ENCODE measurements around the gene BMP6. TPM values are rescaled to one million over a fixed set of nuclear protein-coding genes. Genes with fewer than 3 reads are reported as not detected.

The BMP6 gene
- total and polyA plus RNA-seq, 2 of the 8 experiments (the other 6 are each of a cell fraction or from before 2014, with no cell fraction given): 2.0 to 2.1 TPM

DNA sequence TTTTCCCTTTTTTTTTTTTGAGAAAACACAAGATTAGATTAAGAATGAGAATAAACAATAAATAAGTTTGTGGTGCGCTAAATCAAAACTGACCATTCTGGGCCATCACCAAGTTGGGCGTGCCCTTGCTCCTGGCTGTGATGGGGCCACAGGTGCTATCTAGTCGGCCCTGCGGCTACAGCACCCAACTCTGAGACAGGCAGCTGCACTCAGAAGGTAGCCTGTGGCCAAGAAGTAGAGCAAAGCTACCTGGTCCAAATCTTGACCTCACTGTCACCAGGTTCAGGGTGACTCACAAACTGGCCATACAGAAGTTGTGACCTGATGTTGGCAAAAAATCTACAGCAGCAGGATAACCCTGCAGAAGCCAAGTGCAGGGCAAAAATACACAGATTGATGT is 181.3 kb downstream of the BMP6 start:
- H3K4me2 ChIP-seq (ENCODE audit: insufficient read depth in 1 of 2, low read depth in 2 of 2, low read length in 2 of 2): no peak overlapping the region
- peaks cover 0 to 8% (median 2%) of the 10 kb centered on the region in 4 experiments; a peak in 4 of 7 replicates for H3K27me3 ChIP-seq (replicated peaks in 1 of 4; ENCODE audit: control insufficient read depth in 3 of 4, extremely low read depth in 1 of 4, insufficient read depth in 3 of 4, low read length in 3 of 4)
- peaks cover 14 to 48% of the 10 kb centered on the region in 2 experiments for H3K79me2 ChIP-seq (ENCODE audit: control insufficient read depth in 1 of 2, insufficient read depth in 2 of 2, low read length in 2 of 2)
- H2BK15ac ChIP-seq (ENCODE audit: low read length): no peak overlapping the region
- peaks cover 13% of the 10 kb centered on the region for H3K79me1 ChIP-seq (ENCODE audit: low read depth, low read length)
- no peak overlapping the region for H3K4ac ChIP-seq (replicated peaks; ENCODE audit: insufficient read length, low read depth, low read length)
- H2BK120ac ChIP-seq (replicated peaks; ENCODE audit: low read depth, low read length): no peak overlapping the region
- CTCF ChIA-PET (ENCODE audit: partially characterized antibody): interaction anchor here (0.7 kb wide), 1 partner anchor 12 kb away, joined by 3 read pairs; no protein-coding TSS in a partner anchor
- H3K36me3 ChIP-seq (ENCODE audit: control insufficient read depth in 2 of 4, insufficient read depth in 4 of 4, low read length in 3 of 4): peaks cover 7 to 28% (median 24%) of the 10 kb centered on the region in 4 experiments
- H4K91ac ChIP-seq (replicated peaks; ENCODE audit: insufficient read length, low read length): no peak overlapping the region
- POLR2A ChIA-PET (ENCODE audit: partially characterized antibody): no interaction called here
- FAIRE-seq (no peak), DNase-seq (ENCODE audit: low read depth in 1 of 2, low spot score in 2 of 2) (no peak)
- H2BK5ac ChIP-seq (ENCODE audit: low read depth, low read length): no peak overlapping the region
- H3K4me1 ChIP-seq (replicated peaks in 1 of 4; ENCODE audit: control insufficient read depth in 3 of 4, insufficient read depth in 4 of 4, low read length in 3 of 4): peaks cover 2 to 7% (median 3%) of the 10 kb centered on the region in 4 experiments; a peak in 5 of 7 replicates
- H4K20me1 ChIP-seq (replicated peaks in 1 of 2; ENCODE audit: control insufficient read depth in 1 of 2, insufficient read depth in 2 of 2, low read length in 2 of 2): peaks cover 6 to 15% of the 10 kb centered on the region in 2 experiments
- H3K56ac ChIP-seq (replicated peaks; ENCODE audit: insufficient read length, low read depth, low read length): no peak overlapping the region
- H3K27ac ChIP-seq (ENCODE audit: low read depth, low read length): no peak overlapping the region
- H2AK5ac ChIP-seq (ENCODE audit: low read depth, low read length): no peak overlapping the region
- no peak overlapping the region for H3K4me3 ChIP-seq (ENCODE audit: extremely low read depth in 1 of 4, insufficient read depth in 2 of 4, low read depth in 3 of 4, low read length in 4 of 4)
- H3K9ac ChIP-seq (replicated peaks in 1 of 4; ENCODE audit: extremely low read depth in 1 of 4, low read depth in 3 of 4, low read length in 3 of 4): no peak overlapping the region
- no peaks in the 10 kb centered on the region for H3K9me3 ChIP-seq (ENCODE audit: insufficient read depth in 2 of 2, low read depth in 1 of 2, low read length in 1 of 2)
- H4K8ac ChIP-seq (ENCODE audit: extremely low read depth, insufficient read depth, low read length): no peak overlapping the region
- peaks cover 6% of the 10 kb centered on the region; the same call in 1 of the 2 replicates for H3K23me2 ChIP-seq (ENCODE audit: low read depth, low read length)
- no peak overlapping the region for H2AFZ ChIP-seq (ENCODE audit: low read length)
- no peak overlapping the region for H3K18ac ChIP-seq (ENCODE audit: extremely low read depth, low read length)
- H2BK12ac ChIP-seq (ENCODE audit: low read depth, low read length): no peak overlapping the region
- WGBS, 2 experiments (ENCODE audit: extremely low coverage in 1 of 2, insufficient coverage in 1 of 2, insufficient read length in 1 of 2, insufficient replicate concordance in 2 of 2, low coverage in 1 of 2, low lambda C conversion rate in 2 of 2, missing lambda C conversion rate in 1 of 2): 94% methylated on average over 4 of the region's 4 CpGs; no CpG with 5 or more reads in 1 of the 2 experiments
- no peak overlapping the region for H3K14ac ChIP-seq (ENCODE audit: insufficient read length)
- H4K5ac ChIP-seq (ENCODE audit: insufficient read length, low read depth, low read length): no peak overlapping the region
- H2BK20ac ChIP-seq (ENCODE audit: low read length): no peak overlapping the region
- H3K23ac ChIP-seq (ENCODE audit: insufficient read length): no peak overlapping the region
- TF ChIP-seq PHF8 (conservative IDR thresholded peaks at IDR 0.05; ENCODE audit: low read depth, low read length) (no peak), KDM4A (IDR thresholded peaks at IDR 0.05; ENCODE audit: low read depth, low read length, severe bottlenecking) (no peak), TCF12 (IDR thresholded peaks at IDR 0.05; ENCODE audit: low read depth, low read length) (no peak), KDM5A (IDR thresholded peaks at IDR 0.05; ENCODE audit: low read length) (no peak), RAD21 (IDR thresholded peaks at IDR 0.05 in 1 of 2, conservative IDR thresholded peaks at IDR 0.05 in 1 of 2; ENCODE audit: low read depth in 2 of 2, low read length in 2 of 2) (no peak), SP2 (IDR thresholded peaks at IDR 0.05; ENCODE audit: low read length) (no peak), CHD1 (IDR thresholded peaks at IDR 0.05; ENCODE audit: low read depth, low read length) (no peak), BCL11A (IDR thresholded peaks at IDR 0.05; ENCODE audit: low read depth in 2 of 2, low read length in 2 of 2) (no peak), TAF1 (IDR thresholded peaks at IDR 0.05; ENCODE audit: low read depth, low read length) (no peak)
- TF ChIP-seq, protein P1, sequence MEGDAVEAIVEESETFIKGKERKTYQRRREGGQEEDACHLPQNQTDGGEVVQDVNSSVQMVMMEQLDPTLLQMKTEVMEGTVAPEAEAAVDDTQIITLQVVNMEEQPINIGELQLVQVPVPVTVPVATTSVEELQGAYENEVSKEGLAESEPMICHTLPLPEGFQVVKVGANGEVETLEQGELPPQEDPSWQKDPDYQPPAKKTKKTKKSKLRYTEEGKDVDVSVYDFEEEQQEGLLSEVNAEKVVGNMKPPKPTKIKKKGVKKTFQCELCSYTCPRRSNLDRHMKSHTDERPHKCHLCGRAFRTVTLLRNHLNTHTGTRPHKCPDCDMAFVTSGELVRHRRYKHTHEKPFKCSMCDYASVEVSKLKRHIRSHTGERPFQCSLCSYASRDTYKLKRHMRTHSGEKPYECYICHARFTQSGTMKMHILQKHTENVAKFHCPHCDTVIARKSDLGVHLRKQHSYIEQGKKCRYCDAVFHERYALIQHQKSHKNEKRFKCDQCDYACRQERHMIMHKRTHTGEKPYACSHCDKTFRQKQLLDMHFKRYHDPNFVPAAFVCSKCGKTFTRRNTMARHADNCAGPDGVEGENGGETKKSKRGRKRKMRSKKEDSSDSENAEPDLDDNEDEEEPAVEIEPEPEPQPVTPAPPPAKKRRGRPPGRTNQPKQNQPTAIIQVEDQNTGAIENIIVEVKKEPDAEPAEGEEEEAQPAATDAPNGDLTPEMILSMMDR (IDR thresholded peaks at IDR 0.05; ENCODE audit: control extremely low read depth in 1 of 3, insufficient read depth in 1 of 3, low read depth in 1 of 3, low read length in 3 of 3): no peak
- TF ChIP-seq, protein P2, sequence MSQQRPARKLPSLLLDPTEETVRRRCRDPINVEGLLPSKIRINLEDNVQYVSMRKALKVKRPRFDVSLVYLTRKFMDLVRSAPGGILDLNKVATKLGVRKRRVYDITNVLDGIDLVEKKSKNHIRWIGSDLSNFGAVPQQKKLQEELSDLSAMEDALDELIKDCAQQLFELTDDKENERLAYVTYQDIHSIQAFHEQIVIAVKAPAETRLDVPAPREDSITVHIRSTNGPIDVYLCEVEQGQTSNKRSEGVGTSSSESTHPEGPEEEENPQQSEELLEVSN (IDR thresholded peaks at IDR 0.05): no peak

Data from H1 (cell line).